HG02870 (cell line): ENCODE data around the gene SMC1A.

ENCODE experiments used
- ATAC-seq: cut with Tn5 transposase; IDR thresholded peaks from one replicate; pipeline ENCODE4 v1.9.1; 2021; ENCODE audit warnings: mild to moderate bottlenecking, moderate library complexity; ENCODE audit not compliant: unreplicated experiment

The SMC1A gene

DNA sequence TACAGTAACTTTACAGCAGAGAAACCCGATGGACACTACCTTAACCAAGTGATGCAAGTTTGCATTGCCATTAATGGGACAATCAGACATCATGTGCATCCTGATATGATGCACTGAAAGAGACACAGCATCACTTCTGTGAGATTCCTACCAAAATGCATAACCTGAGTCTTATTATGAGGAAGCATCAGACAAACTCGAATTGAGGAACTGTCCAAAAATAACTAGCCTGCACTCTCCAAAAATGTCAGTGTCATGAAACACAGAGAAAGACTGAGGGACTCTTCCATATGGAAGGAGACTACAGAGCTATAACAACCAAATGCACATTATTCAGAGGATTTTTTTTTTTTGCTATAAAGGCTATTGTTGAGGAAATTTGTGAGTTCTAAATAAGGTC, 74.5 kb downstream of the SMC1A start:
- no peak for ATAC-seq

DNA sequence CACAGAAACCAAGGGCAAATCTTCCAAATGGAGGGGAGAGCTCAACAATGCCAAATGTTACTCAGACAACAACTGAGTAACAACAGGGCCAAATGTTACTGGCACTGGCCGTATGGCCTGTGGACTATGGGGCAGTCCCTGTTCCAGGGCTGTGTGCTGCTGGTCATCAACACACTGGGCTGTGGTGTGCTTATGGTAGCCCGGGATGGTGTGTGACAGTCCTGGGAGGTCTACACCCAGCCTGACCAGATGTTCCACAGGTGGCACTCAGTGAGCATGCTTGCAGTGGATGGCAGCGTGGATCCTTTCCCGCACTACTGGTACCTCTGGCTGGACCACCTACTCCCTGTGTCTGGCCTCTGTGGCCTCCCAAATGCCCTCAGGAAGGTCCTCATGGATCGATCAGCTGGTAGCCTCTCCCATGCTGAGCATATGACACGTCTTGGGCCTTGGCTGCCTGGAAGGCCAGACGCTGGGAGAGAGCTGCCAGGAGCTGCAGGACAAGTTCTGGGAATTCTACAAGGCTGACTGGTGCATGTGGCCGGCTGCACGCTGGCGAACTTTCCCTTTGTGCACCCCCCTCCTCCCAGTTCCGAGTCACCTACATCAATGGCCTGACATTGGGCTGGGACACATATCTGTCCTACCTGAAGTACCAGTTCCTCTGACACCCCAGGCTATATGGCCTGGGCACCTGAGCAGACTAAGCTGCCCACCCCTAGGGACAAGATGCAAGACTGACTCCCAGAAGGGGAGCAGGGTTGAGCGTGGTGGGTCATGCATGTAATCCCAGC, 81.4 kb downstream of the SMC1A start:
- no peak for ATAC-seq

DNA sequence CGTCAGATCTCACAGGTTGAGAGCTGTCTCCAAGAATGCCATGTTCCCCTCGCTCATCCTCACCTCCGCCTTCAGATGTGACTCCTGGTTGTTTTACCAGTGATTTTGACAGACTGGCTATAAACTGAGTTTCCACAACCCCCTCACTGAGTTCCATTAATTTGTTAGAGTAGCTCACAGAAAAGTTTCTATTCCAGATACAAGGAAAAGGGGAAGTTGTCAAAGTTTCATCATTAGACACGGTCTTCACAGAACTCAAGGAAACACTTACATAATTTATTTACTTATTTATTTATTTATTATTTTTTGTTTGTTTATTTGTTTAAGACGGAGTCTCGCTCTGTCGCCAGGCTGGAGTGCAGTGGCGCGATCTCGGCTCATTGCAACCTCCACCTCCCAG, 85.4 kb downstream of the SMC1A start:
- no peak for ATAC-seq

DNA sequence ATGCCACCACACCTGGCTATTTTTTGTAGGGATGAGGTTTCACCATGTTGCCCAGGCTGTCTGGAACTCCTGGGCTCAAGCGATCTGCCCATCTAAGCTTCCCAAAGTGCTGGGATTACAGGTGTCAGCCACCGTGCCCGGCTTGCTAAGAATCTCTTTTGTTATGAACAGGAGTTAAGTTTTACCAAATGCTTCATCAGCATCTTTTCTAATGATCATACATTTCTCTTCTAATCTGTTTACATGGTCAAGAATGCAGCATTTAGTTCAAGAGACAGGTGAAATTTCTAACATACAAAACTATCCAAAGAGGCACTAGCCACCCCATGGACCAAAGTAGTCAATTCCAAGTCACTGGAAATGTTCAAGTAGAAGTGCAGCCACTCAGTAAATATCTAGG, 88.6 kb downstream of the SMC1A start:
- ATAC-seq: no peak

DNA sequence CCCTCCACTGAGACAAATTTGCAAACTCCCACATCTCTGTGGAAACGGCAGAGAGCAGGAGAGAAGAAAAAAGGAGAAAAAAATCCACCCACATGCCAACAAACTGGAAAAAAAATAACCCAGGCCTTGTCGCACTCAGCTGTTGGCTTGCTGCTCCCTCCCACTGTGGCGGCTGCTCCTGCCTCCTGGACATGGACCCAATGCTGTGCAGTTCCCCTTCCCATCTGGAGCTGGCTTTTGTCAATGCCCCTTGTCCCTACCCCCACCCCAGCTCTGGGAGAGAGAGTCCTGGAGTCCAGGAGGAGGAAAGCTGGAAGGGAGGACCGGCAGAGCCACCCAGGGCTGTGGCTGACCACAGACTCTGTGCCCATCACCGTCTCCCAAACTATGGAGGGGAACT, 90.2 kb downstream of the SMC1A start:
- no peak for ATAC-seq

DNA sequence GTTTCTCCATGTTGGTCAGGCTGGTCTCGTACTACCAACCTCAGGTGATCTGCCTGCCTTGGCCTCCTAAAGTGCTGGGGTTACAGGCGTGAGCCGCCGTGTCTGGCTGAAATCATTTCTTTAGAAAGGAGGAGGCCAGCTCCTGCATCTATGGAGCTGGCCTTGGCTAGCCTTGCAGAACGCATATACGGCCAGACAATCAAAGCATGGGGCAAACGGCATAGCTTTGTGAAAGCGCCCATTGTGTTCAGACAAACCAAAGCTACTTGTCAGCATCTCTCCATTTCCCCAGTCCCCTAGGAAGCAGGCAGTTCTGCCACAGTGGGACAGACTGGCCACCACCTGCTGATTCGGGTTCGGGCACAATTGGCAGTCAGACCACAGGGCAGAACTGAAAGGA, 92.1 kb downstream of the SMC1A start:
- no peak for ATAC-seq

DNA sequence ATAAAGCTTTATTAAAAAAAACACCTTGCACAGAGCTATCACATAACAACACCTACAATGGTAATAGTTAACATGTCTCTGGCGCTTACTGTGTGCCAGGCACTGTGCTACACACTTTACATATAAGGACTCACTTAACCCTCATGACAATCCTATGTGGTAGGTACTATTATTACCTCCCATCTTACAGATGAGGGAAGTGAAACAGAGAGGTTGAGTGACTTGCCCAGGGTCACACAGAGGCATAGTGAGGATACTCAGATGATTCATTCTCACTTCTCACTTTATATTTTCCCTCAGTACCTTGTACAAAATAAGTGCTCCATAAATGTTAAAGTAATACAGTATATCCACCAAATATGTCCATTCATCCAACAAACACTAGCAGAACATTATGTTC, 97.7 kb downstream of the SMC1A start:
- ATAC-seq: peak; percentile 44
